Left renal cortex interstitium (tissue), 4 donors: ENCODE data around the gene GPR155. TPM values are rescaled to one million over a fixed set of nuclear protein-coding genes. Genes with fewer than 3 reads are reported as not detected.
"Not testable (repeated sequence)": the region's sequence is repeated elsewhere in the genome, so short reads cannot be mapped to it uniquely, and the experiment has no call there.

Source experiments
- DNase-seq, 4 donors: peaks; one replicate each; pipeline ENCODE4 v3.0.0-alpha.2; 2013; ENCODE audit warnings: low read depth in 4 of 4, low spot score in 2 of 4, missing footprints in 1 of 4
- polyA plus RNA-seq, 4 donors: library from polyadenylated mRNA; unstranded; fragments of 120-200 nt; gene quantifications; one replicate each; pipeline ENCODE4 v1.2.1, GENCODE V29; 2013; ENCODE audit not compliant: insufficient read length in 4 of 4

The GPR155 gene
- polyA plus RNA-seq, 4 donors, result 5.2 to 10.2 (median 7.6) TPM

GRCh38 chr2:174442546-174443510 is 44.0 kb downstream of the GPR155 start:
- DNase-seq, result no peak

GRCh38 chr2:174439950-174440349 is 46.9 kb downstream of the GPR155 start:
- DNase-seq, result no peak

- DNase-seq, result no peak
Measured at GRCh38 chr2:174439323-174439722, 47.5 kb downstream of the GPR155 start.

- DNase-seq, result no peak
Measured at GRCh38 chr2:174438146-174438886, 48.5 kb downstream of the GPR155 start.

- no peak for DNase-seq
Measured at GRCh38 chr2:174436351-174436750, 50.5 kb downstream of the GPR155 start.

GRCh38 chr2:174431902-174432301 is 54.9 kb downstream of the GPR155 start:
- DNase-seq, result no peak

- no peak for DNase-seq
Measured at GRCh38 chr2:174430066-174430465, 56.8 kb downstream of the GPR155 start.

- DNase-seq, result no peak
Measured at GRCh38 chr2:174428214-174428613, 58.6 kb downstream of the GPR155 start.

- DNase-seq, result no peak
Measured at GRCh38 chr2:174412256-174412655, 74.6 kb downstream of the GPR155 start.

- not testable (repeated sequence) for DNase-seq
Measured at GRCh38 chr2:174410039-174410438, 76.8 kb downstream of the GPR155 start.

GRCh38 chr2:174403628-174404027 is 83.2 kb downstream of the GPR155 start:
- DNase-seq, result no peak

GRCh38 chr2:174400853-174401252 is 86.0 kb downstream of the GPR155 start:
- no peak for DNase-seq

GRCh38 chr2:174399171-174399570 is 87.7 kb downstream of the GPR155 start:
- DNase-seq, result no peak

- DNase-seq, result no peak
Measured at GRCh38 chr2:174397773-174398172, 89.1 kb downstream of the GPR155 start.

- DNase-seq, result peak; percentile 10 to 25 (median 18)
Measured at GRCh38 chr2:174395969-174396630, 90.7 kb downstream of the GPR155 start.

GRCh38 chr2:174395284-174395968 is 91.4 kb downstream of the GPR155 start, which contains the start of gene SCRN3:
Gene SCRN3, plus strand, starts transcription at chr2:174395730. Its CDS starts 2,554 bp downstream, at chr2:174398284.
- DNase-seq, result peak; percentile 75 to 89 (median 85)

- DNase-seq, result no peak
Measured at GRCh38 chr2:174392706-174393105, 94.1 kb downstream of the GPR155 start.

- not testable (repeated sequence) for DNase-seq
Measured at GRCh38 chr2:174390303-174390702, 96.5 kb downstream of the GPR155 start.

GRCh38 chr2:174389542-174389941 is 97.3 kb downstream of the GPR155 start:
- DNase-seq, result no peak

GRCh38 chr2:174388706-174389105 is 98.1 kb downstream of the GPR155 start:
- DNase-seq, result not testable (repeated sequence)
